ENCODE measurements around the gene VPS35.
A peak's percentile ranks its signal among the peaks of the same experiment; 100 is the strongest.
"Not testable (repeated sequence)": the region's sequence is repeated elsewhere in the genome, so short reads cannot be mapped to it uniquely, and the experiment has no call there.

VPS35 gene

DNA sequence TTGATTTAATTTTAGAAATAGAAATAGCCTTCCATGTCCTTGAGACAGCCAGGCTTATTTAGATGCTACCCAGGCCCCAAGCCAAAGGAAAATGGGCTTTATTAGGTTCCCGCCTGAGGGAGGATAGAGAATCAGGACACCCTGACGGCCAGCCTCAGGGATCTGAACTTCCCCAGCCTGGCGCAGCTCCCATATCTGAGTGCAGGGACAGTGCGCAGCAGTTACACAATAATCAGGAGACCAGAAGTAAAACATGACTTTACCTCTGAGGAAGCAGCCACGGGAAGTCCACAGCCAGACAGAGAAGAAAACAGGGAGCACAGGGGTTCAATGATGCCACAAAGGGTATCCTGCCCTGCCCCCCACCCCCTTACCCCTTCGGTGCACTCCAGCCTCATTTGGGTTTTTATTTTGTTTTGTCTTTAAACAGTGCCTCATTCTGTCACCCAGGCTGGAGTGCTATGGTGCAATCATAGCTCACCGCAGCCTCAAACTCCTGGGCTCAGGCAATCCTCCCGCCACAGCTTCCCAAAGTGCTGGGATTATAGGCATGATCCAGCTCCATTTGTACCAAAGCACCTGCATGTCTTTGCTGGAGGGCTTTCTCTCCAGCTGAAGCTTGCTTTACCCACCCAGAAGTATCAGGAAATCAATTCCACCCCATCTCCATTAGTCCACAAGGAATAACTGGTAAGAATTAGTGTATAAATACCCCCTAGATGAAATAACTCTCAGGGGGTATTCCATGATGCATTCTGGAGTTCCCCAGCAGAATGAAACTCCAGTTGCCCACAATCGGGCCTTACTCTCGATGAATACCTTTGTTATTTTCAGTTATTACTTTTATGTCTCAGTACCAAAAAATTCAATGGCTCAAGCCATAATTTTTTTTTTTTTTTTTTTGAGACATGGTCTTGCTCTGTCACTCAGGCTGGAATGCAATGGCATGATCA is 22.4 kb upstream of the VPS35 start:
- no peak for FAIRE-seq

DNA sequence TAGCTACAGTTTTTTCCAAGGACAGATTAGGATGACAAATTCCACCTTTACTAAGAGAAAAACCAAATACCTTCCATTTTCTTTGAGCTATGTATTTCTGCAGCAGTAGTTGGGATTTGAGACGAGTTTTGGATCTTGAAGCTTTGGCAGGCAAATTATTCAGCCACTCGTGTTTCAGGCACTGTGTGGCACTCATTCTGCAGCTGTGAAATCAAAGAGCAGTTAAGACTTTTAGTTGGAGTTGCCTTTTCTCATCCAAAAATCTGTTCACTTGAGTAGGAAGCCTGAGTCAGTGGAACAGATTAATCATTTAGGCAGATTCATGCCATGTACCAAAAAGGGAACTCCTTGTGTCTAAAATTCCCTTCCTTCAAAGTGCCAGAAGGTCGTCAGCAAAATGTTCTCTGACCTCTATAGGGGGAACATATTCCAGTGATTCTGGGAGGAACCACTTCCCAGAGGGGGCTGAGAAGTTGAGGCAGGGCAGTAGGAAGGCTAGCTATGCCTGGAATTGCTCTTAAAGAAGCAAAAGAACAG is 20.6 kb upstream of the VPS35 start:
- no peak for FAIRE-seq

DNA sequence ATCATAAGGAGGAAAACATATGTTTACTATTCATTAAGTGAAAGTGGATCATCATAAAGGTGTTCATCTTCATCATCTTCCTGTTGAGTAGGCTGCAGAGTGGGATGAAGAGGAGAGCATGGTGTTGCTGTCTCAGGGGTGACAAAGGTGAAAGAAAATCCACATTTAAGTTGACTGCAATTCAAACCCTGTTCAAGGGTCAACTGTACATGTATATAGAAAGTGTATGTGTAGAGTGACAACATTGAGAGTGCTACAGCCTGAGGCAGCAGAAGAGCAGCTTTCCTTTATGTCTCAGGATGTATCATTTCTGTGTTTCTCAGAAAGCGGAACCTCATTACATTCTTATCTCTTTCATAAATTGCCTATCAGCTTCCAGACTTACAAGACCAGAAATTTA is 17.7 kb upstream of the VPS35 start:
- no peak for FAIRE-seq

DNA sequence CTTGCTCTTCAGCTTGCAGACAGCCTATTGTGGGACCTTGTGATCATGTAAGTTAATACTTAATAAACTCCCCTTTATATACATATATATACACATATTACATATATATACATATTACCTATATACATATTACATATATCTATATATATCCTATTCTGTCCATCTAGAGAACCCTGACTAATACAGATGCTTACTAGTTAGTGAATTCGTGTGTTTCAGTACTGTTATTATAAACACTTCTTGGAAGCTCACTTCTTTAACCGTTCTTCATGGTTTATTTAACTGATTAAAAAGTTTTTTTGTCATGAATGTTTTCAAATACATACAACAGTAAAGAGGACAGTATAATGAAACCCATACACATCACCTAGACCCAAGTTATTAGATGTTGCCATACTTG is 13.1 kb upstream of the VPS35 start:
- peak; percentile 60 for FAIRE-seq

DNA sequence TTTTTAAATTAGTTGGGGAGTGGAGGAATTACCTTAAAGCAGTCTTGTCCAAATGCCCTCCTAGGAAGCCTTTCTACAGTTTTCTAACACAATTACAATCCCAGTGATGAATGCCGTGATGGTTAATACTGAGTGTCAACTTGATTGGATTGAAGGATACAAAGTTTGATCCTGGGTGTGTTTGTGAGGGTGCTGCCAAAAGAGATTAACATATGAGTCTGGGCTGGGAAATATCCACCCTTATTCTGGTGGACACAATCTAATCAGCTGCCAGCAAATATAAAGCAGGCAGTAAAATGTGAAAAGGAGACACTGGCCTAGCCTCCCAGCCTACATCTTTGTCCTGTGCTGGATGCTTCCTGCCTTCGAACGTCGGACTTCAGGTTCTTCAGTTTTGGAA is 12.6 kb upstream of the VPS35 start:
- FAIRE-seq = no peak

DNA sequence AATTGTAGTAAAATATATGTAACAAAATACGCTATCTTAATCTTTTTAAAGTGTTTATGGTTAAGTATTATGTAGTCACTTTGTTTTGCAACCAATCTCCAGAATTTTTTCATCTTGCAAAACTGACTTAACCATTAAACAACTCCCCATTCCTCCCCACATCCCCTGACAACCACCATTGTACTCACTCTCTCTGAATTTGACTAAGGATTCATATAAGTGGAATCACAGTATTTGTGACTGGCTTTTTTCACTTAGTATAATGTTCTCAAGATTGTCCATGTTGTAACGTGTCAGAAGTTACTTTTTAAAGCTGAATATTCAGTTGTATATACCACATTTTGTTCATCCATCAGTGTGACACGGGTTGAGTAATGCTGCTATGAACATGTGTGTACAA is 11.1 kb upstream of the VPS35 start:
- FAIRE-seq = peak; percentile 45

DNA sequence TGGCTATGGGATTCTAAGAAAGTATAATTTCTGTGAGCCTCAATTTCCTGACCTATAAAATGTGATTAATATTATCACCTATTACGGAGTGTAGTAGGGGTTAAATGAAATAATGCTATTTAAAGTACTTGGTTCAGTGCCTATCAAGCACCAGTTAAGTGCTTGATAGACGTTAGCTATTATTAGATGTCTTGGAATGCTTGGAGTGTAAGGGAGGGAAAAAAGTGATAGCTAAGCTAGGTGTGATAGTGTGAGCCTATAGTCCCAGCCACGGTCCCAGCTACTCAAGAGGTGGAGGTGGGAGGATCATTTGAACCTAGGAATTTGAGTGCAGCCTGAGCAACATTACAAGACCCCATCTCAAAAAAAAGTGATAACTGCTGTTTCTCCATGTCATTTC is 8.0 kb upstream of the VPS35 start:
- FAIRE-seq = no peak

DNA sequence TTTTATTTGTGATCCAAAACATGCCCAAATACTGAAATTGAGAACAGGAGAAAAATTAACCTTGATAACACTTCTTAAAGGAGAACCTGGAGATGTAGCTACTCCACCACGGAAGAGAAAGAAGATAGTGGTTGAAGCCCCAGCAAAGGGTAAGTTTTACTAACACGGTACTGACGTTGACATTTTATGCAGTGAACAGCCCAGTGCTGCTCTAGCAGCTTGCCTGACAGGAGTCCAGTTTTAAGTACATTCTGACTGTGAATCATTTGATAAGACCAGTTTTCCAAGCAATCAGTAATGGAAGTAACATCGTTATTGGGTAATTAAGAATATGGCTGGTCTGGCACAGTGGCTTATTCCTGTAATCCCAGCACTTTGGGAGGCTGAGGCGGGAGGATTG is 7.0 kb upstream of the VPS35 start:
- no peak for FAIRE-seq

DNA sequence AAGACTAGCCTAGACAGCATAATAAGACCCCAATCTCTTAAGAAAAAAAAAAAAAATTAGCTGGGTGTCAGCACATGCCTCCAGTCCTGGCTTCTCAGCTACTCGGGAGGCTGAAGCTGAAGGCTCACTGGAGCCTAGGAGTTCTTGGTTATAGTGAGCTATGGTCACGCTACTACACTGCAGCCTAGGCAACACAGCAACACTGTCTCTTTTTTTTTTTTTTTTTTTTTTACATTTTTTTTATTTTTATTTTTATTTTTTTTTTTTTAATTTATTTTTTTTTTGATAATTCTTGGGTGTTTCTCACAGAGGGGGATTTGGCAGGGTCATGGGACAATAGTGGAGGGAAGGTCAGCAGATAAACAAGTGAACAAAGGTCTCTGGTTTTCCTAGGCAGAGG is 4.6 kb upstream of the VPS35 start:
- no peak for FAIRE-seq

DNA sequence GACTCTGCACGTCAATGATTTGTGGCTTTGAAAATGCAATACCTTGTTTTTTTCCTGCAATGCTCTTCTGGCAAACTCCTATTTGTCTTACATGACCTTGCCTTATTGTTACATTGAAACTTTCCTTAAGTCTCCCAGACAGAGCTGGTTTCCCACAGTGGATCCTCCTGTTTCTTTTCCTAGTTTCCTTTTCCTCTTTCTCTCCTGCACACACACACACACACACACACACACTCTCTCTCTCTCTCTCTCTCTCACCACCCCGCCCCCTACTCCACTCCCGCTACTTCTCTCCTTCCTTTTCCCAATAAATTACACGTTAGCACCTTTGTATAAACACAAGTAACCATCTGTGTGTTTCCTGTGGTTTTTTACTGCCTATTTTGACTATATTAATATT is 2.7 kb upstream of the VPS35 start:
- FAIRE-seq = no peak

DNA sequence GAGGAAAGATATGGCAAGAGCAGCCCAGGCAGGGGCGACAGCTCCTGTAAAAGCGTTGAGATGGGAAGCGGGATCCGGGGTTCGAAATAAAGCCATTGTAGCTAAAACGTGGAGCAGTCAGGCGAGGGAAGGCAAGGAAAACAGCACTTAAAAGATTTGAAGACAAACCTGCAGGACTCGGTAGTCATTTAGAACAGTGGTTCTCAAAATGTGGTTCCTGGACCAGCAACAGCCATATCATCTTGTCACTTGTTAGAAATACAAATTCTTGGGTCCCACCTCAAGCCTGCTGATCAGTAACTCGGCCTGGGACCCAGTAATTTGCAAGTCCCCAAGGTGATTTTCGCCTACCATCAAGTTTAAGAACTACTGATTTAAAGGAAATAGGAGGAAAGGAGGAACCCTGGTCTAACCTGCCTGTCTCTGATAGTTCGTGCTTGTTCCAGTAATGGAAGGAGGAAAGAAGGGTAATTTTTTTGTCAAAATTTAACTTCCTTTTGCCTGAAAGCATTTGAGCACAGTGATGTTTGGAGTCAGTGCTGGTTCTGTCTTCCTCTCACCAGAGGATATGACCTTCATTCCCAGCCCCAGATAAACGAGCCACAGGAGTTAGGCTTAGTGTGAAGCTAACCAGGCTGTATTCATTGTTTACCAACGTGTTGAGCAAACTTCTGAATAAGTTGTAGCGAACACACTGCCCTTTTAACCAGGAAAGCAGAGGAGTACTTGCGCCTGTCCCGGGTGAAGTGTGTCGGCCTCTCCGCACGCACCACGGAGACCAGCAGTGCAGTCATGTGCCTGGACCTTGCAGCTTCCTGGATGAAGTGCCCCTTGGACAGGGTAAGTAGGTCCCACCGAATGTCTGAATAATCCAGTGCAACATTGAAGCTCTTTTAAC is 1.6 kb upstream of the VPS35 start:
- no peak for FAIRE-seq

DNA sequence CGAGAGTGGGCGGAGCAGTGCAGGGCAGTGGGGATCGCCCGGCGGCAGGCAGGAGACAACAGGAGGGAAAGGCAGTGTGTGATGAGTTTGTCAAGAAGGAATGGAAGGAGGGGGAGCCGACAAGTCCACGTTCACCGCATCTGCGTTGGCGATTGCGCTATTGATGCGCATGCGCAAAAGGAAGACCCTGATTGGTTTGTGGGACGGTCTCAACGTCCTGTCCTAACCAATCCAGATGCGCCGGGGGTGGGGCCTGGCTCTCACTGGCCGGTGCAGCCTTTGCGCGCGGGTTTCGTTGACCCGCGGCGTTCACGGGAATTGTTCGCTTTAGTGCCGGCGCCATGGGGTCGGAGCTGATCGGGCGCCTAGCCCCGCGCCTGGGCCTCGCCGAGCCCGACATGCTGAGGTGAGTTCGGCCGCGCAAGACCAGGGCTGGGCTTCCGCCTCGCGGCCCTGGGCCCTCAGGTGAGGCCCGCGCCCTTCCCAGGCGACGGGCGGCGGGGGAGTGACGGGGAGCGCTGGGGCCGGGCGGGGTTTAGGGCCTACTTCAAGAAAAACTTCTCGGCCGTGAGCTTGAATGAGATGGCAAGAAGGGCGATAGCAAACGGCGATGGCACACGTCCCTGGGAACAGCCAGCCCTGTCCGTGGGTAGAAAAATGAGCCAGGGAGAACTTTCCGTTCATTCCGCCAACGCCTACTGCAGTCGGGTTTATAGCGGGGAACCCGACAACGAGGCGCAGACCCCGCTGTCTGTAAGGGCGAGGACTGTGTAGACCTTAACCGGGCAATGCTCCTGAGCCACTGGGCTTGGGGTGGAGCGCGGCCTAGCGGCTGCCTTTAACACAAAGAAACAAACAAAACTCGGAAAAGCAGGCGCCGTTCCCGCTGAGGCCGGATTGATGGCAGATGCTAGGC is 645 bp upstream of the VPS35 start, which contains the start of gene ORC6:
ORC6 (plus strand) TSS at position 295 of the 916 bp plus-strand sequence; CDS start at position 342, 47 bp downstream.
- peak; percentile 95 for FAIRE-seq

DNA sequence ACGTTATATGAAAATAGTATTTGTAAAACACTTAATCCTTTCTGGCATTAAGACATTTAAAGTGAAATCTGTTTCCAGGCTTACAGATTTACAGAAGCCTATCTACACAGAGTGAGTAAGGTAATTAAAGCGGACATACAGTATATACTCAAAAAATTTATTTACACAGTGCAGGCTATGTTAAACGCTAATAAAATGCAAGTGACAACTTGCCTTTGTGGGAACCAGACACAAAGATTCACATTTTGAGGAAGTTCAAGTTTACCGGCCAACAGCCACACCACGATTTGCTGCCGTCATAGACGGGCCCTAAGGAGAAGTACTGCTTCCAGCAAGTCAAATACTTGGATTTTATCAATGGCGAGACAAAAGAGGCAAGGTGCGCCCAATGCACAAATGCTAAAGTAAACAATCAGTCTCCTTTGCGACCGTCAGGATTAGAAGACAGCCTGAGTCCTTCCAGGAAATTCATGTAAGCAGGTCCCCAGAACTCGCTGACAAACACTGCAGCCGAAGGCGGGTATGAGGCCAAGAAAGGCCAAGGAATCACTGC is 801 bp downstream of the VPS35 start:
- no peak for FAIRE-seq

DNA sequence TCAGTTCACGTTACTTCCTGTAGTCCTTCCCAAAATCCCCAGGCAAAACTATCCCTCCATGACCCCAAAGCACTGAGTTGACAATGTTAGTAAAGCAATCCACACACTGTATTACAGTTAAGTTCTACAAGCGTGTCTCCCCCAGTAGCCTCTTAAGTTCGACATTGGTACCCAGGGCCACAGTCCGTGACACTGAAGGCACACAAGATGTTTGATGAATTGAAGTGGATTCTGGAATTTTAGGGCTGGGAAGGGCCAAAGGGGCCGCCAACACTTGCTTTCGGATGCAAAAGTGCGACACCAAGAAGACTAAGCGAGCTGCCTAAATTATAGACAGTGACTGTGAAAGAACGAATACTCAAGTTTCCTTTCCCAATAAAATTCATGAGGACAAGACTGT is 1.5 kb downstream of the VPS35 start:
- FAIRE-seq = no peak

DNA sequence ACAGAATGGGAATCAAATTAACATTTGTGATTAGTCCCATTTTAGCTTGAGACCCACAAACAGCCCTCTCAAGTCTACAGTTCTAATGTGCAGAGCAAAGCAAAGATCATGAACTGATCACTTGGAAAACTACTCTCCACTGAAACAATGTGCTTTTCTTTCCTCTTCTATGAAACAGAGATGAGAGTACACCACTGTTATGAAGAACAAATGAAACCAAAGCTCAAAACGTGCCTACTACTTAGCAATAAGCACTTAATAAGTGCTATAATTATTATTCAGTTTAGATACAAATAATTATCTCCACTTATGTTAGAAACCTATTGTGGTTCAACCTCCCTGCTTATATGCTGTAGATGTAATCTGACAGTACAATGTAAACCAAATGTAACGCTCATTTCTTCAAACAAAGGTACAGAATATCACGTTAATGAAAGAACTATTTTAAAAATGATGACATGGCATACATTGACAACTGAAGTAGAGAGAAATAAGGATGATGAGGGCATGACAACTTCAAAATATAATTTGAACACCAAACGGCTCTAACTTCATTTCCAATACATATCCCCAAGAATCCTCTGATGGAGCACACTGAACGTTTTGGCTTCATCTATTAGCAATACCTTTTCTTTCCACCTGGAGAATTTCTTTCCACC is 2.0 kb downstream of the VPS35 start:
- no peak for FAIRE-seq

DNA sequence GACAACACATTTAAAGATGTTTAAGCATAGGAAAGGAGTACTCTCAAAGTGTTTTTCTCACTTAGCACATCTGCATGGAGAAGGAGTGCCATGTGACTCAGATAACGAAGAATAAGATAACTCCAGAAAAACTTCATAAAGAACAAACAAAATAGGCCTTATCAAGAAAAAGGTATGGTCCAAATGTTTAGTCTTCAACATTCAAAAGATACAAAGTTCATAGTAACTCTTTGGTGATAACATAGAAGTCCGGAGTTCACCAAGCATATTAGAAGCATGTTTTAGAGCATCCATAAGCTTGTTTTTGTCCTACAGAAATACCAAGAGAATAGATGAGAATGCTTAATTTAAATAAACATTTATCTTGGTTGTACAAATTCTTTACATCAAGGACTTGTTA is 7.1 kb downstream of the VPS35 start:
- not testable (repeated sequence) for FAIRE-seq

DNA sequence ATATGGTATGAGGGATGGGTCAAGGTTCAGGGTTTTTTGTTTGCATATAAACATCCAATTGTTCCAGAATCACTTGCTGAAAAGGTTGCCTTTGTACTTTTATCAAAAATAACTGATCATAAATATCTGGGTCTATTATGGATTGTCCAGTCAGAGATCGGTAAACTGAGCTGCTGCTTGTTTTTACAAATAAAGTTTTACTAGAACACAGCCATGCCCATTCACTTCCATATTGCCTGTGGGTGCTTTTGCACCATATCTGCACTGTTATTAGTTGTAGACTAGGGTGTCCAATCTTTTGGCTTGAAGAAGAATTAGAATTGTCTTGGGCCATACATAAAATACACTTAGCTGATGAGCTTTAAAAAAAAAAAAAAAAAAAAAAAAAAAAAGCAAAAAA is 11.0 kb downstream of the VPS35 start:
- not testable (repeated sequence) for FAIRE-seq

DNA sequence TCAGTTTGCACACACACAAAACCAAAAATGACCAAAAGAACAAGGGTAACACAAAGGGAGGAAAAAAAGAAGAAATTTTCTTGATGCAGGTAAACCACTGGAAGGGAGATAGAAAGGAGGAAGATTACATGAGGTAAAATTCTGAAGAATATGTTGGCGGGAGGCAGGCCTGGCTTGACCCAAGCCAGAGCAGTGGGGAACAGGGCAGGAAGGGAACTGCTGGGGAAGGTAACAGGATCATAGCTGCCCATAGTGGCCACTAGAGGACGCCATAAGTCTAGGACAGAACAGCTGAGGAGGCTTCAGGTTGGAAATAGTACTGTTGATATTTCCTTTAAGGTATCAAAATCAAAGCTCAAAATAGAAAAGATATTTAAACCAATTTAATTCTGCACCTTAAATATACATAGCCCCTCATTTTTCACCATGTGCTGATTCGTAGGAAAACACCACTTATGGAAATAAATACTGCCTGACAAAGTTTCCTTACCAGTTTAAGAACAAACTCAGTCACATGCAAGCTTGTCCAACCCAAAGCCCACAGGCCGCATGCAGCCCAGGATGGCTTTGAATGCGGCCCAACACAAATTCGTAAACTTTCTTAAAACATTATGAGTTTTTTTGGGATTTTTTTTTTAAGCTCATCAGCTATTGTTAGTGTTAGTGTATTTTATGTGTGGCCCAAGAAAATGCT is 15.5 kb downstream of the VPS35 start:
- FAIRE-seq = peak; percentile 85

DNA sequence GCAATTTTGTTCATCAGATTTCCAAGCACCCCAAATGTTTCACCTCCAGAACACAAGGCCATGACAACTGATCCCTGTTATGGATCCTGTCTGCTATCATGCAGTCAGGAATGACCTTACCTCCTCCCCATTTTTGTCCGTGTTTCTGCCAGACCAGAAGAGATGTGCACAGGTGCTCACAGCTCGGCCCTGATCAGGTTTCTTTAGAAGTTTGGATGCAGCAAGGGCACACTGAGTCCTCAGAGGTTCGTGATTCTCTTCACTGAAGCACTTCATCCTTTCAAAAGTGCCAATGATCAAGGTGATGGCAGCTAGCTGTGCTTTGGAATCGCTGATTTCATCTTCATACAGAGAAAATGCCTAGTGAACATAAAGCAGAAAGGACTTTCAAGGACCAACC is 26.9 kb downstream of the VPS35 start:
- no peak for FAIRE-seq

DNA sequence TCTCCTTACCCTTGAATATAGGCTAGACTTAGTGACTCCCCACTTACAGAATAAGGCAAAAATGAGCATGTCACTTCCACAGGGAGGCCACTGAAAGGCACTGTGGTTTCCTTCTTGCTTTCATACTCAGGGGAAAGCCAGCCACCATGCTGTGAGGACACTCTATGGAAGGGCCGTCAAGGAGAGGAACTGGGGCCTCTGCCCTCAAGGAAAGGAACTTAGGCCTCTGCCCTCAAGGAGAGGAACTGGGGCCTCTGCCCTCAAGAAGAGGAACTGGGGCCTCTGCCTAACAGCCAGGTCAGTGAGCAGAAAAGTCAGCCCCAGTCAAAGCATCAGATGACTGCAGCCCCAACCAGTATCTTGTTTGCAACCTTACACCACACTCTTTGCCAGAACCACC is 30.1 kb downstream of the VPS35 start:
- no peak for FAIRE-seq

DNA sequence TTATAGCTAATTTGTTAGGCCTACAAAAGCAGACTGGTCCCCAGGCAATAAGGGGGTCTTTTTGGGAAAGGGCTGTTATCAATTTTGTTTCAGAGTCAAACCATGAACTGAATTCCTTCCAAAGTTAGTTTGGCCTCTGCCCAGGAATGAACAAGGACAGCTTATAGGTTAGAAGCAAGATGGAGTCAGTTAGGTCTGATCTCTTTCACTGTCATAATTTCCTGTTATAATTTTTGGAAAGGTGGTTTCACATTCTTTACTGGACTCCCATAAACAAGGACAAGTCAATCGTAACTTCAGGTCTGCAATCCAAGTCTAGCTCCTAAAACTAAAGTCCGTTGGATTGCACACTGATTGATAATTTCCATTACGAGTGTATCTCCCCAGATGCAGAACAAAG is 37.7 kb downstream of the VPS35 start:
- FAIRE-seq = no peak

Data from G401.6 (cell line).